NCI-H1105 treated with DMSO at 0.1 percent for 48 hours (cell line): ENCODE results near the gene GAGE12D.
"Not testable (repeated sequence)": the region's sequence is repeated elsewhere in the genome, so short reads cannot be mapped to it uniquely, and the experiment has no call there.

Experiments
- DNase-seq: peaks from one replicate; lab custom pipeline; 2025; lab: John Stamatoyannopoulos, UW

Gene GAGE12D, protein sequence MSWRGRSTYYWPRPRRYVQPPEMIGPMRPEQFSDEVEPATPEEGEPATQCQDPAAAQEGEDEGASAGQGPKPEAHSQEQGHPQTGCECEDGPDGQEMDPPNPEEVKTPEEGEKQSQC

DNA sequence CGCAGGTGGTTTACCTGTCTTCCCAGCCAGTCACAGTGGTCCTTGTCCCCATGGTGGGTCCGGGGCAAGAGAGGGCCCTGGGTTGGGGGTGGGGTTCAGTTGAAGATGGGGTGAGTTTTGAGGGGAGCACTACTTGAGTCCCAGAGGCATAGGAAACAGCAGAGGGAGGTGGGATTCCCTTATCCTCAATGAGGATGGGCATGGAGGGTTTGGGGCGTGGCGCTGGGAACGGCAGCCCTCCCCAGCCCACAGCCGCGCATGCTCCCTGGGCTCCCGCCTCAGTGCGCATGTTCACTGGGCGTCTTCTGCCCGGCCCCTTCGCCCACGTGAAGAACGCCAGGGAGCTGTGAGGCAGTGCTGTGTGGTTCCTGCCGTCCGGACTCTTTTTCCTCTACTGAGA lies at the start of gene GAGE12D:
GAGE12D (plus strand) TSS at position 301 of the 400 bp plus-strand sequence. CDS start 1,155 bp downstream, outside the sequence.
- not testable (repeated sequence) for DNase-seq

DNA sequence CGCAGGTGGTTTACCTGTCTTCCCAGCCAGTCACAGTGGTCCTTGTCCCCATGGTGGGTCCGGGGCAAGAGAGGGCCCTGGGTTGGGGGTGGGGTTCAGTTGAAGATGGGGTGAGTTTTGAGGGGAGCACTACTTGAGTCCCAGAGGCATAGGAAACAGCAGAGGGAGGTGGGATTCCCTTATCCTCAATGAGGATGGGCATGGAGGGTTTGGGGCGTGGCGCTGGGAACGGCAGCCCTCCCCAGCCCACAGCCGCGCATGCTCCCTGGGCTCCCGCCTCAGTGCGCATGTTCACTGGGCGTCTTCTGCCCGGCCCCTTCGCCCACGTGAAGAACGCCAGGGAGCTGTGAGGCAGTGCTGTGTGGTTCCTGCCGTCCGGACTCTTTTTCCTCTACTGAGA lies 9.7 kb upstream of the GAGE12D start, which contains the start of gene GAGE12C:
GAGE12C (plus strand) TSS at position 301 of the 400 bp plus-strand sequence. CDS start 1,155 bp downstream, outside the sequence.
- DNase-seq: not testable (repeated sequence)

DNA sequence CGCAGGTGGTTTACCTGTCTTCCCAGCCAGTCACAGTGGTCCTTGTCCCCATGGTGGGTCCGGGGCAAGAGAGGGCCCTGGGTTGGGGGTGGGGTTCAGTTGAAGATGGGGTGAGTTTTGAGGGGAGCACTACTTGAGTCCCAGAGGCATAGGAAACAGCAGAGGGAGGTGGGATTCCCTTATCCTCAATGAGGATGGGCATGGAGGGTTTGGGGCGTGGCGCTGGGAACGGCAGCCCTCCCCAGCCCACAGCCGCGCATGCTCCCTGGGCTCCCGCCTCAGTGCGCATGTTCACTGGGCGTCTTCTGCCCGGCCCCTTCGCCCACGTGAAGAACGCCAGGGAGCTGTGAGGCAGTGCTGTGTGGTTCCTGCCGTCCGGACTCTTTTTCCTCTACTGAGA lies 9.5 kb downstream of the GAGE12D start, which contains the start of gene GAGE12E:
GAGE12E (plus strand) TSS at position 301 of the 400 bp plus-strand sequence. CDS start 1,155 bp downstream, outside the sequence.
- DNase-seq: not testable (repeated sequence)

DNA sequence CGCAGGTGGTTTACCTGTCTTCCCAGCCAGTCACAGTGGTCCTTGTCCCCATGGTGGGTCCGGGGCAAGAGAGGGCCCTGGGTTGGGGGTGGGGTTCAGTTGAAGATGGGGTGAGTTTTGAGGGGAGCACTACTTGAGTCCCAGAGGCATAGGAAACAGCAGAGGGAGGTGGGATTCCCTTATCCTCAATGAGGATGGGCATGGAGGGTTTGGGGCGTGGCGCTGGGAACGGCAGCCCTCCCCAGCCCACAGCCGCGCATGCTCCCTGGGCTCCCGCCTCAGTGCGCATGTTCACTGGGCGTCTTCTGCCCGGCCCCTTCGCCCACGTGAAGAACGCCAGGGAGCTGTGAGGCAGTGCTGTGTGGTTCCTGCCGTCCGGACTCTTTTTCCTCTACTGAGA lies 19.0 kb downstream of the GAGE12D start, which contains the start of gene GAGE12F:
GAGE12F (plus strand) TSS at position 301 of the 400 bp plus-strand sequence. CDS start 1,155 bp downstream, outside the sequence.
- DNase-seq: not testable (repeated sequence)

DNA sequence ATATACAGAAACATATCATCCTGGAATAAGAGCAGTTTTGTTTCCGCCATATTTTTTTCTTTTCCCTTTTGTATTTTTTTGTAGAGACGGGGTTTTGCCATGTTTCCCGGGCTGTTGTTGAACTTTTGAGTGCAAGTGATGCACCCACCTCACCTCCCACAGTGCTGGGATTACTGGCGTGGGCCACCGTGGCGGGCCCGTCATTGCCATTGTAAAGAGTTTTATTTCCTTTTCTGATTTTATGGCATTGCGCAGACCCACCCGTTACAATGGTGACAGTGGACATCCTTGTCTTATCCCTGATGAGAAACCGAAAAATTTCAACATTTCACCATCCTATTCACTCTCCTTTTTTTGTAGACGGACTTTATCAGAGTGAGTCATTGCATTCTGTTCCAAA lies 27.2 kb downstream of the GAGE12D start:
- not testable (repeated sequence) for DNase-seq

DNA sequence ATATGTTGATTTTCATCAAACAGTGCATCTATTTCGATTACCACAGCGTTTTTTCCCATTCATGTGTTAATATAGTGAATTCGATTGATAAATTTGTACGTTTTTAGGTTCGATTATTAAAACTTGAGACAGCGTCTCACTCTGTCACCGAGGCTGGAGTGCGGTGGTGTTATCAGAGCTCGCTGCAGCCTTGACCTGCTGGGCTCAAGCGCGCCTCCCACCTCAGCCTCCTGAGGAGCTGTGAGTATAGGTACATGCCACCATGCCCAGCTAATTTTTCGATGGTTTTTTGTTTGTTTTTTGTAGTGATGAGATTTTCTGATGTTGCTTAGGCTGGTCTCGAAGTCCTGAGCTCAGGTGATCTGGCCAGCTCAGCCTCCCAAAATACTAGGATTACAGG lies 27.6 kb downstream of the GAGE12D start:
- DNase-seq: not testable (repeated sequence)

DNA sequence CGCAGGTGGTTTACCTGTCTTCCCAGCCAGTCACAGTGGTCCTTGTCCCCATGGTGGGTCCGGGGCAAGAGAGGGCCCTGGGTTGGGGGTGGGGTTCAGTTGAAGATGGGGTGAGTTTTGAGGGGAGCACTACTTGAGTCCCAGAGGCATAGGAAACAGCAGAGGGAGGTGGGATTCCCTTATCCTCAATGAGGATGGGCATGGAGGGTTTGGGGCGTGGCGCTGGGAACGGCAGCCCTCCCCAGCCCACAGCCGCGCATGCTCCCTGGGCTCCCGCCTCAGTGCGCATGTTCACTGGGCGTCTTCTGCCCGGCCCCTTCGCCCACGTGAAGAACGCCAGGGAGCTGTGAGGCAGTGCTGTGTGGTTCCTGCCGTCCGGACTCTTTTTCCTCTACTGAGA lies 28.6 kb downstream of the GAGE12D start, which contains the start of gene GAGE12G:
GAGE12G (plus strand) TSS at position 301 of the 400 bp plus-strand sequence. CDS start 1,155 bp downstream, outside the sequence.
- DNase-seq: not testable (repeated sequence)

DNA sequence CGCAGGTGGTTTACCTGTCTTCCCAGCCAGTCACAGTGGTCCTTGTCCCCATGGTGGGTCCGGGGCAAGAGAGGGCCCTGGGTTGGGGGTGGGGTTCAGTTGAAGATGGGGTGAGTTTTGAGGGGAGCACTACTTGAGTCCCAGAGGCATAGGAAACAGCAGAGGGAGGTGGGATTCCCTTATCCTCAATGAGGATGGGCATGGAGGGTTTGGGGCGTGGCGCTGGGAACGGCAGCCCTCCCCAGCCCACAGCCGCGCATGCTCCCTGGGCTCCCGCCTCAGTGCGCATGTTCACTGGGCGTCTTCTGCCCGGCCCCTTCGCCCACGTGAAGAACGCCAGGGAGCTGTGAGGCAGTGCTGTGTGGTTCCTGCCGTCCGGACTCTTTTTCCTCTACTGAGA lies 38.1 kb downstream of the GAGE12D start, which contains the start of gene GAGE12H:
GAGE12H (plus strand) TSS at position 301 of the 400 bp plus-strand sequence. CDS start 1,155 bp downstream, outside the sequence.
- not testable (repeated sequence) for DNase-seq

DNA sequence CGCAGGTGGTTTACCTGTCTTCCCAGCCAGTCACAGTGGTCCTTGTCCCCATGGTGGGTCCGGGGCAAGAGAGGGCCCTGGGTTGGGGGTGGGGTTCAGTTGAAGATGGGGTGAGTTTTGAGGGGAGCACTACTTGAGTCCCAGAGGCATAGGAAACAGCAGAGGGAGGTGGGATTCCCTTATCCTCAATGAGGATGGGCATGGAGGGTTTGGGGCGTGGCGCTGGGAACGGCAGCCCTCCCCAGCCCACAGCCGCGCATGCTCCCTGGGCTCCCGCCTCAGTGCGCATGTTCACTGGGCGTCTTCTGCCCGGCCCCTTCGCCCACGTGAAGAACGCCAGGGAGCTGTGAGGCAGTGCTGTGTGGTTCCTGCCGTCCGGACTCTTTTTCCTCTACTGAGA lies 47.7 kb downstream of the GAGE12D start, which contains the start of gene GAGE2A:
GAGE2A (plus strand) TSS at position 301 of the 400 bp plus-strand sequence. CDS start 1,155 bp downstream, outside the sequence.
- not testable (repeated sequence) for DNase-seq

DNA sequence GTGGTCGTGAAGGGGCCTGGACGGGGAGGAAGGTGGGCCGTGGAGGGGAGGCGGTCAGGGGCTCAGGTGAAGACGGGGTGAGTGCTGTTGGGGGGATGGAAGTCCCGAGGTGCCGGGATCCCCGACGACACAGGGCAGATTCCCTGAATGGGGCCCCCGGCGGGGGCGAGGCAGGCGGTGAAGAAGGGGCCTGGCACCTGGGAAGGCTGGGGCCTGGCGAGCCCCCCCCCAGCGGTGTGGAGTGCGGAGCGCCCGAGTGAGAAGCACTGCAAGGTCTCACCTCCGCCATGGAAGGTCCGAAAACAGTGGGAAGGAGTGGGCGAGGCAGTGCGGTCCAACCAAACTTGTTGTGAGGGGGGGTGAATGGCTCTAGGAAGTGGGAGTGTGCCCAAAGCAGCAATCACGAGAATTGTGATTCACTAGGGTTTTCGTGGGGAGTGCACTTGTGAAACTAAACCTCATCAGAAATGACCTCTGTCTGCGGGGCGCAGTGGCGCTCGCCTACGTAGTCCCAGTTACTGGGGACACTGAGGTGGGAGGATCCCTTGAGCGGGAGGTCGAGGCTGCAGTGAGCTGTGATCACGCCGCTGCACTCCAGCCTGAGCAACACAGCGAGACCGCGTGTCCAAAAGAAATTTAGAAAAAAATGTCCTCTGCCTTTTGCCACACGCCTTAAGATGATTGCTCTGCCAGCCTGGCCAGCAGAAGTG lies 48.4 kb downstream of the GAGE12D start:
- DNase-seq: not testable (repeated sequence)

DNA sequence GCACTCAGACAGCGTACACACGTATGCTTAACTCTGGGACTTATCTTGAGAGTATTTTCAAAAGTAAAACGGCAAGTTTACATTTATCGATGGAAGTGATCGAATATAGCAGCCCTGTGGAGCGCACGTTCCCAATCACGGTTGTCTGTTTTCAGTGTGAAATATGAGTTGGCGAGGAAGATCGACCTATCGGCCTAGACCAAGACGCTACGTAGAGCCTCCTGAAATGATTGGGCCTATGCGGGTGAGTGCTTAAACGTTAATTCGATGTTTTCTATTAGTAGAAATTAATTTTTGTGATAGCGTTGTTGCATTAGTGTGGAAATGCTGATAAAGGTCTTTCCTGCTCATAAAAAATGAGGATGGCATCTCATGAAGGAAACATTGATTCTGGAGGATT lies 49.0 kb downstream of the GAGE12D start:
- DNase-seq: not testable (repeated sequence)
